Mesenteric fat pad (tissue), 1 donor: ENCODE results near the gene CST4. TPM values are rescaled to one million over a fixed set of nuclear protein-coding genes. Genes with fewer than 3 reads are reported as not detected.
"Not testable (repeated sequence)": the region's sequence is repeated elsewhere in the genome, so short reads cannot be mapped to it uniquely, and the experiment has no call there.

Source experiments
- DNase-seq: peaks from one replicate; pipeline ENCODE4 v3.0.0-alpha.2; 2020; ENCODE audit warnings: low spot score
- total RNA-seq: library from RNA; stranded (reverse); fragmentation: NEBNext Ultra II Directional; extraction: Animal tissue kit (Norgen Biotek cat#: 25700); gene quantifications from one replicate; pipeline ENCODE4 v1.2.1, GENCODE V29; 2021
- donor health status: DM: yes; HTN: yes; CAD: no.

Gene CST4
- total RNA-seq, 1 donor from 2014 or later, result not detected

GRCh38 chr20:23644164-23644563 is 44.7 kb downstream of the CST4 start:
- DNase-seq, result no peak

DNA sequence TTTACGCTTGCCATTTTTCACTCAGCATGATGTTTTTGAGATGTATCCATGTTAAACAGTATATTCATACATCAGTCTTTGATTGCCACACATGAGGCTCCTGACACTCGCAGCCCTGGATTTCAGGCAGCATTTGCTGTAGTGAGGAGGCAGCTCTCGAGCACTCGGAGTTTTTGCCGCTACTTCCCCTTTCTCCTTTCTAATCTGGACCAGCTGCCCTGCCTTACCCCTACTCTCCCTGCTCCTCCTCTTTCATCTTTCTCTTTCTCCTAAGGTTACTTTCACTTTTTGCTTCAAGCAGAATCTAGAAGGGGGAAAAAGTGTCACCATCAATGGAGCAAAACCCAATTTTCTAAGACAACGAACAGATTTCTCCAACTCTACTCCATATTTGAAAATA is 45.2 kb downstream of the CST4 start:
- DNase-seq, result no peak

DNA sequence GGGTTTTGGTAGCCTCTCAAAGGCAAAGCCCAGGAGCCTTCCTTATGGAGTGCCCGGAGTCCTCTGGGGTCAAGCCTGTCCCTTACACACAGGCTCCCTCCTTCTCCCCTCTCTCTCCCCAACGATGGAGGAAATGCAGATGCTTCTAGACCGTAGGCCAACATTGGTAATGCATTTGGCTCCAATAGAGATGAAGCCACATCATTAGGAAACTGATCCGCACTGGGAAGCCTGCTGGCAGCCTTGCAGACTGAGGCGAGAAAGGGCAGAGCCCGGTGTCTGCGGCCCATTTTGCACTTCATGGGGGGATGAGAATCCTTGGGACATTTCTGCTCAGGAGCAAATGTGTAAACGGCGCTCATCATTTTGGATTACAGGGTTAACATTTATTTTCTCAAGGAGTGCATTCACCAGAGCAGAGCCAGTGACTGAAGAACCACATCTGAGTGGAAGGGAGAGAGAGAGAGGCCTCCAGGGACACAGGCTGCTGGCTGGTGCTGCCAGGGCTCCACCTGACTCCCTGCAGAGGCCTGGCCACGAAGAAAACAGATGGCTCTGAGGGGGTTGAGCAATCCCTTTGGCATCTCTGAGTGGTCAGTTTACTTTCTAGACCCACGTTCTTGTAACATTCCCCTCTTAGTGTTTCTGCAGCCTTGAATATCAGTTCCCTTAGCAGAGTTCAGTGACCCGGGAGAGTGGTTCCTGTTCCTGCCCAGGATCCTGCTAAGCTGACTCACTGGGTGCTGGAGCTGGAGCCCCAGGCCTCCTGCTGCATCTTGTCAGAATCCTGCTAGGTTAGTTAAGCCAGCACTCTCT is 46.7 kb downstream of the CST4 start:
- no peak for DNase-seq

DNA sequence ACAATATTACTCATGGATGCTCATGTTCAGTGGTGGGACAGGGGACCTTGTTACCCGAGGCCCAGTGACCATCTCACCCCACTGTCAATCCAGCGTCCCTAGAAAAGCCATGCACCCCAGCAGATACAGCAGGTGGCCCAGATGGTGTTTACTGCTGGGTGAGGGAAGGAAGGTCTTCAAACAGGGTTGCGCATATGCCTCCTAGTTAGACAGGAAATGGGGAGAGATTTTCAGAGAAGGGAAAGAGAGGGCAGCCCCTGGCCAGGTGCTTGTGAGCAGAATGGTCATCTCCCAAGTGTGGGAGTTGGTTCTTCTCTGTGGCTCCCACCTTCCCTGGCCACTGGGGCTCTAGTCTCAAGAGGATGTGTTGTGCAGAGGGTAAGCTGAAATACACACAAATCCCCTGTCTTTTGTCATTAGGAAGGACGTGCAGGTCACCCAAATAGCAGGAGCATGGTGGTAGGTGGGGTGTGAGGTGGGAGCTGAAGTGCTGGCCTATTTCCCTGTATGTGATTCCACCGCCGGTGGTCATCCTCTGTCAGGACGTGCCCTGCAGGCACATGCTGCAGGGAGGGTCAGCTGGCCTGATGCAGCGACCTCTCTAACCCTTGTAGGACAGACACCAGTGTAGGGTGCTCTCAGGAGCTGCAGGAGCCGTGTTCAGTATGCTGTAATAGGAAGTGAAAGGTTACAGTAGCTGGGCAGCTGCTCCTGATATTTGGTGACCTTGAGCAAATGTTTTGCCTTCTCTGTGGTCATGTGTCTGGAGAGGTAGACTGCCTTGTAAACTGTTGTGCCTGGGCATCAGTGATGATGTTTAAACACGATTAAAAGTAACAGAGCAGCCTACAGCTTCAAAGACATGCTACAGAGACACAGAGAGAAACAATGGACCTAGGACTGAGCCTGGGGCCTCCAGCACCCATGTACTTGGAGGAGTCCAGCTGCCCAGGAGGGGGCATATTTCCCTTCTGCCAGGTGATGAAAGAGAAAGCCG is 47.9 kb downstream of the CST4 start:
- no peak for DNase-seq

DNA sequence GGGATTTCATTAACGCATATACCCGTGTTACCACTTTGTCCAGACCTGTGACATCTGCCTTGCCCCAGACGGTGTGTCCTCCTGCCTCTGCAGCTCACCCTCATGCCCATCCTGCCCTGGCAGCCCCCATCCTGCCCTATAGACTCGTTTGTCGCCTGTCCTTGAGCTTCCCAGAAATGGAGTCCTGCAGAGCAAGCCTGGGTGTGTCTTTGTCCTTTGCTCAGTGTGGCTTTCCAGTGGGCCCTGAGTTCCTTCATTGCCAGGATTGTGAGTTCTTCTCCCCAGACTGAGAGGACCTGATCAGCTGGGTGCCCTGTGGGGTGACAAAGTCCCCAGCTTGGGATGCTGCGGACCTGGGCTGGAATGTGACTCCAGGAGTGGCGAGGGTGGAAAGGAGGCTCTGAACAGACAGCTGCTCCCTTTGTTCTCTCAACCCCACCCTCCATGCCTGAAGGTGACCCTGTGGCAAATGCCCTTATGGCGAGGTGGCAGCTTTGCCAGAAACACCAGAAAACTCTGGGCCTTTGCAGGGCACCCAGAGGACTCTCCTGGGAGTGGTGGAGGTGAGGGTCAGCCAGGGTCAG is 48.7 kb downstream of the CST4 start:
- DNase-seq, result no peak

DNA sequence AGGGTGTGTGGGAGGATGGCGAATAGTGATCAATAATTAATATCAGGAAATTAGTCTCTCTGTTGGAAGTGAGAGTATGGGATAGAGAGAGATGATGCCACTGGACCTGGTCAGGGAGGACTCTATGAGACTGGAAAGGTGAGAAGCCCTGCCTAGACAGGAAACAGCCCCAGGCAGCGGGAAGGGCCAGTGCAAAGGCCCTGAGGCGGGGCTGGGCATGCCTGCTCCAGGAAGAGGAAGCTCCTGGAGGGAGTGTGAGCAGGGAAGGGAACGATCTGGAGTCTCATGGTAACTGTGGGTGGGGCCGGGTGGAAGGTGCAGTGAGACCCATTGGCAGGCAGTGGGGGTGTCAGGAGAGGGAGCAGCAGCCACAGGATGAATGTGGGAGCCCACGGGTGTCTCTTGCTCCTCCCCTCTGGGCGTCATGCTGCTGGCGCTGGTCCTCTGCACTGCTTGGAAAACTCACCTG is 49.3 kb downstream of the CST4 start:
- DNase-seq, result no peak

DNA sequence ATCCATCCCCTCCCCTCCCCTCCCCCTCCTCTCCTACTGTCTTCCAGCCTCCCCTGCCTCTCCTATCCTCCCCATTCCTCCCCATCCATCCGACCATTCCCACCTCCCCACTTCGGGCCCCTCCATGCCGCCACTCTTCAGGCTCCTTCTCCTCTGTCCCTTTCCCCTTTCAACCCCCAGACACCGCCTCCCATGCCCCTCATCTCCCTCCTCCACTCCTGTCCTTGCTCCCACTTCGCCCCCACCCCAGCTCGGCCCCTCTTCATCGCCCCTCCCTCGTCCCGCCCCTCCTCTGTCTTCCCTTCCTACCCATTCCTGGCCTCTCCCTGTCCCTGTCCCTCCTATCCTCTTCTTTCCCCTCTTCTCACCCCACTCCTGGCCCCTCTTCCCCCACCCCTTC is 50.5 kb downstream of the CST4 start:
- DNase-seq, result no peak

DNA sequence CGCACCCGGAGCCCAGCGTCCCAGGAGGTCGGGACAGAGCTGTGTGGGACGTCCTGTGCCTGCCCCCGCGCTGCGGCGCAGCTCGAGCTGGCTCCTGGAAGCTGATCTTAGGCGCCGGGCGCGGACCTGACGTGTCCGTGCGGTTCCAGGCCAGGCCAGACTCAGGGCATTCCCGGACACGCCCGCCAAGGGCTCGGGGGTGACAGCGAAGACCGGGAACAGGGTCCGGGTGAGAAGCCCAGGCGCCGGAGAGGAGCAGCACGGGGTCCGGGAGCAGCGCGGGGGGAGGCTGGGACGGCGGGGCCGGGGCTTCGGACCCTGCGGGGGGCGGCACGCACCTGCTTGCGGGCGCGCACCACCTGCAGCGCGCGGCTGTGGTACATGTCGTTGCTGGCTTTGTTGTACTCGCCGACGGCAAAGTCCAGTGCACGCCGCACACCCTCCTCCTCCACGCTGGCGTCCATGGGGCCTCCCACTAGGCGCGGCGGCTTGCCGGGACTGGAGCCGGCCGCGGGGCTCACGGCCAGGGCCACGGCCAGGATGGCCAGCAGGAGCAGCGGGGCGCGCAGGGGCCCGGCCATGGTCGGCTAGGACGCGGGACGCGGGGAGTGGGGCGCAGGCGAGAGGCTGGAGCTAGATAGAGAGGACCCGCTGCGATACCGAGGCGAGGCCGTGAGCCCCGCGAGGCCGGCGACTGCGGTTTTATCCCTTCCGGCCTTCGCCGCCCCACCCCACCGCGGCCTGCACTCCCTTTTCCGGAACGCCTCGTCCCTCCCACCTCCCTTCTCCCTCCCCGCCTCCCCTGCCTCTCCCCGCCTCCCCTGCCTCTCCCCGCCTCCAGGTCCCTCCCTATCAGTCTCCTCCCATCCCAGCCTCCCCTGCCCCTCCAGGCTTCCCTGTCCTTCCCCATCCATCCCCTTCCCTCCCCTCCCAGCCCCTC is 51.3 kb downstream of the CST4 start, which contains the start of gene CST3:
Gene CST3 (minus strand): TSS at position 674 of the 940 bp plus-strand sequence. CDS start 93 bp downstream, at position 581.
- DNase-seq, result peak; percentile 96

DNA sequence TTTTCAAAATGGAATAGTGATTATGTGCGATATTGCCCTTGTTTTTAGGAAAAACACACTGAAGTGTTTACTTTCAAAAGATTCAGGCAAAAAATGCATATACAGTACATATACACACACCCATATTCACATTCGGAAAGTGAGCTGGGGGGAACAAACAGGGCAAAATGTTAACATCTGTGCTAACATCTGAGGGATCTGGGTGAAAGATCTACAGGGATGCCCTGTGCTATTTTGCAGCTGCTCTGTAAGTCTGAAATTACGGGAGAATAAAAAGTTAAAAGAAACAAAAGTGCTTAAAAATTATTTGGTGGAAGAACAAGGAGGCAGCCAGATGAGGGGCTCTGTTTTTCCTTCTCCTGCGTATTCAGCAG is 51.9 kb downstream of the CST4 start:
- no peak for DNase-seq

DNA sequence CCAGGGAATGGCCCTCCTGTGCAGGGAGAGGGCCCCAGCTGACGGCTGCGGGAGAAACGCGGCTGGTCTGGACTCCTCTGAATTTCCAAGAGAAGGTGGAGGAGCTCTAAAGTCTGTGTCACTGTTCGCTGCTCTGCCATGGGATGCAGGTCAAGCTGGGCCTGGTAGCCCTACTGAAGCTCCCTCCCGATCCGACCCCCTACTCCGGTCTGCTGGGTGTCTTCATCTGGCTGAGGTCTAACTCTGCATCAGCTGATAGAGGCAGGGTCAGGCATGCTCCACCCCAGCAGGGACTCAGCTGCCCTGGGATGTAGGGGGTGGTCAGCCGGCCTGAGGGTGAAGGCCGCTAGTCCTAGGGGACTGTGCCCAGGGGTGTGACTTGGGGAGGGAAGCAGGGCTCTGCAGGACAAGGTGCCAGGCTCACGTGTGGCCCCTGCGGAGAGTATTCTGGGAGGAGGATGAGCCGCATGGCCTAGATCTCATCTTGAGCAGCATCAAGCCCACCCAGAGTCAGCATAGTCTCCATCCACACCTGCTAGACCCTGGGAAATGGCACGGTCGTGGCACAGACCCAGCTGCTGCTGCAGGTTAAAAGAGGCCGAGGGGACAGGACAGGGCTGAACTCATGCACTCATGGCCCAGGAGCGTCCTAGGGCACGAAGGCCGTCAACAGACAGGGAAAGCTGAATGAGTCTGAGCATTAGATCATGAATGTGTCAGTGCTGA is 52.5 kb downstream of the CST4 start:
- no peak for DNase-seq

GRCh38 chr20:23635768-23636090 is 53.1 kb downstream of the CST4 start:
- DNase-seq, result not testable (repeated sequence)

Other genes with a start within 250 kb of the CST4 start
- not detected for gene CSTL1, start 249.4 kb downstream of the CST4 start, total RNA-seq
- gene CST11, start 236.2 kb downstream of the CST4 start, total RNA-seq, result 0.96 TPM
- not detected for gene CST8, start 197.9 kb downstream of the CST4 start, total RNA-seq
- not detected for gene CST9L, start 120.6 kb downstream of the CST4 start, total RNA-seq
- not detected for gene CST9, start 83.1 kb downstream of the CST4 start, total RNA-seq
- gene CST3, start 51.1 kb downstream of the CST4 start, total RNA-seq, result 1,237 TPM
- gene CST1, start 61.9 kb upstream of the CST4 start, total RNA-seq, result not detected
- not detected for gene CST2, start 137.7 kb upstream of the CST4 start, total RNA-seq
- gene CST5, start 190.7 kb upstream of the CST4 start, total RNA-seq, result not detected